MCF 10A (cell line): ENCODE data around the gene PRF1. TPM values are rescaled to one million over a fixed set of nuclear protein-coding genes. Genes with fewer than 3 reads are reported as not detected.

Experiments
- BruUV-seq: library from RNA; stranded (reverse); fragments of 400-500 nt; replicated peaks from 2 replicates; lab custom pipeline; 2021; lab: Mats Ljungman, UMichigan
- CTCF ChIA-PET: fragments of 300-600 bp; sonication (Branson Sonifier 250); formaldehyde crosslinking; extraction: SDS; loops from one replicate; lab custom pipeline; 2021; ENCODE audit warnings: antibody characterized with exemption, inconsistent platforms; lab: Yijun Ruan, JAX
- POLR2A ChIA-PET: fragments of 300-600, 350-650 bp; sonication (Branson Sonifier 250); formaldehyde crosslinking; extraction: SDS; loops from one replicate; lab custom pipeline; 2020; ENCODE audit warnings: antibody characterized with exemption, inconsistent platforms; lab: Yijun Ruan, JAX
- DNase-seq: peaks from one replicate; pipeline ENCODE4 v3.0.0-alpha.2; 2018; ENCODE audit not compliant: unreplicated experiment
- H3K27ac Mint-ChIP-seq: one replicate; pipeline ENCODE4 v1.8.0; 2022; ENCODE audit warnings: mild to moderate bottlenecking, low read depth, mixed read lengths; ENCODE audit not compliant: unreplicated experiment
- H3K27me3 Mint-ChIP-seq: one replicate; pipeline ENCODE4 v1.8.0; 2022; ENCODE audit warnings: mixed read lengths; ENCODE audit not compliant: insufficient read depth, unreplicated experiment
- H3K36me3 Mint-ChIP-seq: one replicate; pipeline ENCODE4 v1.8.0; 2022; ENCODE audit warnings: mild to moderate bottlenecking, moderate library complexity, mixed read lengths; ENCODE audit not compliant: insufficient read depth, unreplicated experiment
- H3K4me1 Mint-ChIP-seq: one replicate; pipeline ENCODE4 v1.8.0; 2022; ENCODE audit warnings: mixed read lengths; ENCODE audit not compliant: insufficient read depth, unreplicated experiment
- H3K4me3 Mint-ChIP-seq: one replicate; pipeline ENCODE4 v1.8.0; 2022; ENCODE audit warnings: mild to moderate bottlenecking, moderate library complexity, mixed read lengths; ENCODE audit not compliant: unreplicated experiment
- H3K9me3 Mint-ChIP-seq: one replicate; pipeline ENCODE4 v1.8.0; 2022; ENCODE audit warnings: mixed read lengths; ENCODE audit not compliant: unreplicated experiment
- intact Hi-C: fragments of 100-400 bp; cut with micrococcal nuclease; formaldehyde crosslinking; loops from 2 replicates; pipeline ENCODE4 v1.14.1; 2022
- total RNA-seq: library from RNA; stranded (reverse); gene quantifications from 2 replicates; pipeline ENCODE4 v1.2.3, GENCODE V29; 2022
- TF ChIP-seq, protein P1 (sequence below): fragments of 200-600 bp; IDR thresholded peaks from one replicate; pipeline ENCODE4 v1.8.0; 2022; ENCODE audit warnings: antibody characterized with exemption, mild to moderate bottlenecking; ENCODE audit not compliant: unreplicated experiment

Gene PRF1
- total RNA-seq, 1 experiment from 2014 or later: not detected

DNA sequence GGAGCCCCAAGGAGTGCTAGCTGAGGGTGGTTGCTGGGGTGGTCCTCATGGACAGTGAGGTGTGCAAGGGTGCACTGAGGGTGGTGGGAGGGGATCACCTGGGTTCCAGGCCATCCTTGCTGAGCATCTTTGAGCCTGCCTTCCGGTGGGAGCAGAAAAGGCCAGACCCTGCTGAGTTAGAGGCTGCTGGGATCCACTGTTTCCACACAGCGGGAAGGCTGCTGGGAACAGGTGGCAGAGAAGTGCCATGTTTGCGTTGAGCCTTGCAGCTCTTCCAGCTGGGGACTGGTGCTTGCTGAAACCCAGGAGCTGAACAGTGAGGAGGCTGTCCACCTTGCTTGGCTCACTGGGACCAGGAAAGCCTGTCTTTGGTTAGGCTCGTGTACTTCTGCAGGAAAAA is 34.9 kb downstream of the PRF1 start:
- Mint-ChIP-seq H3K9me3 (no peaks in the 10 kb centered on the region), H3K36me3 (no peaks in the 10 kb centered on the region), H3K4me1 (no peaks in the 10 kb centered on the region), H3K27ac (no peak overlapping the region), H3K4me3 (no peak overlapping the region), H3K27me3 (no peaks in the 10 kb centered on the region)
- intact Hi-C loops: no loop called here
- TF ChIP-seq, protein P1, sequence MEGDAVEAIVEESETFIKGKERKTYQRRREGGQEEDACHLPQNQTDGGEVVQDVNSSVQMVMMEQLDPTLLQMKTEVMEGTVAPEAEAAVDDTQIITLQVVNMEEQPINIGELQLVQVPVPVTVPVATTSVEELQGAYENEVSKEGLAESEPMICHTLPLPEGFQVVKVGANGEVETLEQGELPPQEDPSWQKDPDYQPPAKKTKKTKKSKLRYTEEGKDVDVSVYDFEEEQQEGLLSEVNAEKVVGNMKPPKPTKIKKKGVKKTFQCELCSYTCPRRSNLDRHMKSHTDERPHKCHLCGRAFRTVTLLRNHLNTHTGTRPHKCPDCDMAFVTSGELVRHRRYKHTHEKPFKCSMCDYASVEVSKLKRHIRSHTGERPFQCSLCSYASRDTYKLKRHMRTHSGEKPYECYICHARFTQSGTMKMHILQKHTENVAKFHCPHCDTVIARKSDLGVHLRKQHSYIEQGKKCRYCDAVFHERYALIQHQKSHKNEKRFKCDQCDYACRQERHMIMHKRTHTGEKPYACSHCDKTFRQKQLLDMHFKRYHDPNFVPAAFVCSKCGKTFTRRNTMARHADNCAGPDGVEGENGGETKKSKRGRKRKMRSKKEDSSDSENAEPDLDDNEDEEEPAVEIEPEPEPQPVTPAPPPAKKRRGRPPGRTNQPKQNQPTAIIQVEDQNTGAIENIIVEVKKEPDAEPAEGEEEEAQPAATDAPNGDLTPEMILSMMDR: no peak
- ChIA-PET POLR2A (no interaction called here), CTCF (interaction anchor here (0.6 to 1.8 kb wide), 3 partner anchors 18 to 236 kb away, joined by 3 to 6 read pairs (median 3); no protein-coding TSS in a partner anchor)
- no TSS peak for BruUV-seq
- no peak for DNase-seq

DNA sequence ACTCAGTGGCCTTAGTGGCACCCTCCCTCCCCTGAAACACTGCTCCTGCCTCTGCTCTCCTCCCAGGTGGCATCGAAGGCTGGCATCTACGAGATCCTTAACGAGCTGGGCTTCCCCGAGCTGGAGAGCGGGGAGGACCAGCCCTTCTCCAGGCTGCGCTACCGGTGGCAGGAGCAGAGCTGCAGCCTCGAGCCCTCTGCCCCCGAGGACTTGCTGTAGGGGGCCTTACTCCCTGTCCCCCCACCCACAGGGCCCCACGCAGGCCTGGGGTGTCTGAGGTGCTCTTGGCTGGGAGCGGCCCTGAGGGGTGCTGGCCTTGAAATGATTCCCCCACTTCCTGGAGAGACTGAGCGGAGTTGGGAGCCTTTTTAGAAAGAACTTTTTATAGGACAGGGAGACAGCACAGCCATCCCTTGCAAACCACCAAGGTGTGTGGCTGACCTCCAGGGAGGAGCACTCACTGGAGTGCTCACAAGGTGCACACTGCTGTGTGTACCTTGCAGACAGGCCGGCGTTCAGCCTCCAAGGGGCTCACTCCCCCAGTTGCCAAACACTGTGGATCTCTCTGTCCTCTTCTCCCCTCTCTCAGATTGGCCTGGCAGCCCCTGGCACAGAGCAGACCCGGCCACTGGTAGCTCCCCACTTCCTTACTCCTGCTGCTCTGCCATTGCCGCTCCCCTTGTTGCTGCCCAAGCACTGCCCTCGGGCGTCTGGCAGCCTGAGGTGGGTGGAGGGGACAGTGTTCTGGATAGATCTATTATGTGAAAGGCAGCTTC is 35.8 kb downstream of the PRF1 start:
- Mint-ChIP-seq H3K4me3 (no peak overlapping the region), H3K27me3 (no peaks in the 10 kb centered on the region), H3K27ac (no peak overlapping the region), H3K9me3 (no peaks in the 10 kb centered on the region), H3K36me3 (no peaks in the 10 kb centered on the region), H3K4me1 (no peaks in the 10 kb centered on the region)
- no TSS peak for BruUV-seq
- intact Hi-C loops: no loop called here
- ChIA-PET POLR2A (no interaction called here), CTCF (interaction anchor here (0.6 to 1.8 kb wide), 2 partner anchors 17 to 194 kb away, joined by 3 to 6 read pairs; no protein-coding TSS in a partner anchor)
- TF ChIP-seq, protein P1: no peak
- no peak for DNase-seq

DNA sequence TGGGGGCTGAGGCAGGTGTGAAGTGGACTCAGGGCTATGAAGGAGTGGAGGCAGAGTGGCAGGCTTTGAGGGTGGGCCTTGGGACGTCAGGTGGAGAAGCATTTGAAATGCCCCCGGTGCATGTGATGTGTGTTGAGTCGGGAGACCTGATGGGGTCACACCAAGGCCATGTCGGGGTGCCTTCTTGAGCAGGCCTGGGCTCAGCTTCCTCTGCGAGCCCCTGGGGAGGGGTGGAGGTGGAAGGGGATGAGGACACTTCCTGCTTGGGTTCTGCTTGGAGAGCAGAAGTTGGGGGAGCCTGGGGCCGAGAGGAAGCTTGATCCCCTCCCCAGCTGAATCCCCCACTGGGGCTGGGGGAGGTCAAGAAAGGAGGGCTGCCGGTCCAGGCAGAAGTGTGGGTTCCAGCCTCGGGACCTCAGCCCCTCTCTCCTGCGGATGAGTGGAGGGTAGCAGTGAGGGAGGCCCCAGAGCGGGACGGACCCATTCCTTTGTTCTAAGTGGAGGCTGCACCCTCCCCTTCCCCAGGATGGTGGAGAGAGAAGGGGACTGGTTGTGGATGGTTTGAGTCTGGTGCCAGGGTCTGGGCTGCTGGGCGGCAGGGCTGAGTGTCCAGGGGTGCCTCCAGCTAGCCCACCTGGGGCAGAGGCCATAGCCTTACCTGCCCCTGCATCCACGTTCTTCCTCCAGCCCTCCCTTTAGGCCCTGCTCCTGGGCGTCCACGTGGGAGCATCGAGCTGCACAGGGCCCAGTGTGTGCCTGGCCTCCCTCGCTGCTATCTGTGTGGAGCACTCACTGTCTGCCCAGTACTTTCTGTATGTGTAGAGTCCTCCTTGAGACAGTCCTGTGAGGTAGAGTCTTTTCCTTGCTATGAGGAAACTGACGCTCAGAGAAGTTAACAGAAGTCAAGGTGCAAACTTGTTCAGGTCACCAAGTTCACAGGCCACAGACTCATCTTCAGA is 36.7 kb downstream of the PRF1 start:
- Mint-ChIP-seq H3K9me3 (no peaks in the 10 kb centered on the region), H3K27me3 (no peaks in the 10 kb centered on the region), H3K36me3 (no peaks in the 10 kb centered on the region), H3K4me3 (no peak overlapping the region), H3K4me1 (no peaks in the 10 kb centered on the region), H3K27ac (no peak overlapping the region)
- BruUV-seq: no TSS peak
- TF ChIP-seq, protein P1: no peak
- intact Hi-C loops: no loop called here
- CTCF ChIA-PET: interaction anchor here (0.9 kb wide), 1 partner anchor 17 kb away, joined by 3 read pairs; no protein-coding TSS in a partner anchor
- no peak for DNase-seq
- POLR2A ChIA-PET: no interaction called here

DNA sequence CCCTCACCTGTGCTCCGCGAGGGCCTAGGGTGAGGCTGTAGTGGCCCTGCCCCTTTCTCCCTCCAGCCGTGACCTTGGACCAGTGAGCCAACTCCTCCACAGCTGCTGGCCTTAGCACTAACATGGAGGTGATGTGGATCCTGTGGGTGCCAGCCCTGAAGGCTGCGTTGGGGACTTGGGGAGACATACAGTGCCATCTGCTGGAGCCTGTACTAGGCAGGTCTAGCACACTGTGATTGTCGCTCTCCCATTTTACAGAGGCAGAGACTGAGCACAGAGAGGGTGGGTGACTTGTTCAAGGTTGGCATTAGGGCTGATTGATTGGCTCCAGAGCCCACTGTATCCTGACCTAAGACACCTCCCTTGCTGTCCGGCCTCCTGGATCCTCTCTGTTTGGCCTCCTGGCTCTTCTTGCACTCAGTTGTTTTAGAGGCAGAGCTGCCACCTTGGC is 37.6 kb downstream of the PRF1 start:
- Mint-ChIP-seq H3K4me1 (no peaks in the 10 kb centered on the region), H3K27me3 (no peaks in the 10 kb centered on the region), H3K36me3 (no peaks in the 10 kb centered on the region), H3K9me3 (no peaks in the 10 kb centered on the region), H3K4me3 (no peak overlapping the region), H3K27ac (no peak overlapping the region)
- intact Hi-C loops: no loop called here
- TF ChIP-seq, protein P1: no peak
- BruUV-seq: no TSS peak
- ChIA-PET POLR2A (no interaction called here), CTCF (interaction anchor here (0.9 kb wide), 1 partner anchor 16 kb away, joined by 3 read pairs; no protein-coding TSS in a partner anchor)
- no peak for DNase-seq
